Activated CD4-positive, alpha-beta T cell treated with anti-CD3 and anti-CD28 coated beads, Interleukin-2, amount 10 ng/mL, durations not matched to agents 24 days and 14 days (primary cell): ENCODE measurements around the gene ADORA2A. TPM values are rescaled to one million over a fixed set of nuclear protein-coding genes. Genes with fewer than 3 reads are reported as not detected.

ENCODE experiments used
- DNase-seq: peaks from one replicate; pipeline ENCODE4 v3.0.0; 2022
- H3K27ac Mint-ChIP-seq: one replicate; pipeline ENCODE4 v1.8.0; 2022; ENCODE audit warnings: mild to moderate bottlenecking, mixed read lengths
- H3K27me3 Mint-ChIP-seq: one replicate; pipeline ENCODE4 v1.8.0; 2022; ENCODE audit warnings: mixed read lengths
- H3K36me3 Mint-ChIP-seq: one replicate; pipeline ENCODE4 v1.8.0; 2022; ENCODE audit warnings: low read depth, mild to moderate bottlenecking, mixed read lengths
- H3K4me1 Mint-ChIP-seq: one replicate; pipeline ENCODE4 v1.8.0; 2021; ENCODE audit warnings: mixed read lengths
- H3K4me3 Mint-ChIP-seq: one replicate; pipeline ENCODE4 v1.8.0; 2022; ENCODE audit warnings: mild to moderate bottlenecking, moderate library complexity, mixed read lengths
- H3K9me3 Mint-ChIP-seq: one replicate; pipeline ENCODE4 v1.8.0; 2021; ENCODE audit warnings: mixed read lengths
- intact Hi-C: fragments of 100-400 bp; cut with micrococcal nuclease; formaldehyde crosslinking; loops from one replicate; pipeline ENCODE4 v1.15.1; 2023
- total RNA-seq: library from RNA; stranded (reverse); gene quantifications from 2 replicates; pipeline ENCODE4 v1.2.3, GENCODE V29; 2022

The ADORA2A gene
- total RNA-seq, 1 donor from 2014 or later: 36.2 TPM

DNA sequence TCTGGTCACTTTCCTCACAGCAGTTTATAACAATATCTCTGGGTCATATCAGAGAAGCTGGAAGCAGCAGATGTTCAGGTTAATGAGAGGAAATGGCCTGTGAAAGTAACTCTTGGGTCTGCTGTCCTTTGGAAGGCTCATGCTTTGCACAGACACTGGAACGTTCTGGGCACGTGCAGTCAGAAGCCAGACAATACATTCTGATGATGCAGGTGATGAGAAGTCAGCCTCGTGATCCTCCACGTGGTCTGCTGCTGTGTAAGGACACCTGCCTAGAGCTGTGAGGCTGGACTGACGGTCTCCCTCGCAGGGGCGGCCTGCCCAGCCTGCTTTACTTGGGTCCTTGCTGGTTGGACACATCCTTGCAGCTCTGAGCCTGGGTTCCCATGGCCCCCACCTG lies 18.8 kb upstream of the ADORA2A start:
- H3K4me1 Mint-ChIP-seq: peaks cover 32% of the 10 kb centered on the region
- no peaks in the 10 kb centered on the region for H3K9me3 Mint-ChIP-seq
- DNase-seq: no peak
- H3K27me3 Mint-ChIP-seq: no peaks in the 10 kb centered on the region
- intact Hi-C loops: no loop called here
- H3K27ac Mint-ChIP-seq: no peak overlapping the region
- peaks cover 10% of the 10 kb centered on the region for H3K36me3 Mint-ChIP-seq
- no peak overlapping the region for H3K4me3 Mint-ChIP-seq

DNA sequence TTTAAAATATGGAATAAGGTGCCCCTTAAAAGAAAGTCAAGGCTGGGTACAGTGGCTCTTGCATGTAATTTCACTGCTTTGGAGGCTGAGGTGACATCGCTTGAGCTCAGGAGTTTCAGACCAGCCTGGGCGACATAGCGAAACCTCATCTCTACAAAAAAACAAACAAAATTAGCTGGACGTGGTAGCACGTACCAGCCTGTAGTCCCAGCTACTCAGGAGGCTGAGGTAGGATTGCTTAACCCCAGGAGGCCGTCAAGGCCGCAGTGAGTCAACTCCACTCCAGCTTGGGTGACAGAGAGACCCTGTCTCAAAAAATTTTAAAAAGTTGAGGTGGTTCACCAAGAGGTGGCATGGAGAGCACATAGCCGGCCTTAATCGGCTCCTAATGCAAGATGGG lies 17.7 kb upstream of the ADORA2A start:
- Mint-ChIP-seq H3K9me3 (no peaks in the 10 kb centered on the region), H3K36me3 (peaks cover 6% of the 10 kb centered on the region), H3K27me3 (no peaks in the 10 kb centered on the region), H3K27ac (no peak overlapping the region), H3K4me1 (peaks cover 32% of the 10 kb centered on the region), H3K4me3 (no peak overlapping the region)
- intact Hi-C loops: no loop called here
- no peak for DNase-seq

DNA sequence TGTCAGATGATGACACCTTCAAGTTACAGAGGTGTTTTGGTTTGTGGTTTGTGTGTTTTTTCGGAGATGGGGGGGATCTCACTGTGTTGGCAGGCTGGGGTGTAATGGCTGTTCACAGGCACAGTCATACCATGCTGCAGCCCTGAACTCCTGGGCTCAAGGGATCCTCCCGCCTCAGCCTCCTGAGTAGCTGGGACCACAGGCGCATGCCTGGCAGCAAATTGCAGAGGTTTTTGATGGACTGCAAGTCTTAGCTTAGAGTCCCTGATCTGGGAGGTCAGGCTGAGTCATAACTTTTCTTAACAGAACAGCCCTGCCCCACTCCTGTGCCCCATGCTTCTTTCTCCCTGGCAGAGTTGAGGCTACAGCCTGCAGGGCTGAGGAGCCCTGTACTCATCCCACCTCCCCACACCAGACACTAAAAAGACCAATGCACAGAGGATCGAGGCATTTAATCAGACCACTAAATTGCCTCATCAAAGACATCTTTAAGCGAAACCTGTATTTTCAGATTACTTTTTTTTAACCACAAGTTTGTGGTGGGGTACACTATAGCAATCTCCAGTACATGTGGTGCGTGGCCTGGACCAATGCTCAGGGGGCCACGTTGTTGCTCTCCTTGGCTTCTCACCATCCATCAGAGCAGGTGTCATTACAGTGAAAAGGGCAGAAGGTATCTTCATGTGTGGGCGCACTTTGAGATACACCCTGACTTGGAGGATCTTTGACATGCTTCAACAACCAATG lies 17.1 kb upstream of the ADORA2A start:
- H3K4me3 Mint-ChIP-seq: no peak overlapping the region
- no peak for DNase-seq
- peaks cover 4% of the 10 kb centered on the region for H3K36me3 Mint-ChIP-seq
- H3K27me3 Mint-ChIP-seq: no peaks in the 10 kb centered on the region
- intact Hi-C loops: no loop called here
- H3K27ac Mint-ChIP-seq: peak overlapping the region; percentile 7
- no peaks in the 10 kb centered on the region for H3K9me3 Mint-ChIP-seq
- peaks cover 32% of the 10 kb centered on the region for H3K4me1 Mint-ChIP-seq

DNA sequence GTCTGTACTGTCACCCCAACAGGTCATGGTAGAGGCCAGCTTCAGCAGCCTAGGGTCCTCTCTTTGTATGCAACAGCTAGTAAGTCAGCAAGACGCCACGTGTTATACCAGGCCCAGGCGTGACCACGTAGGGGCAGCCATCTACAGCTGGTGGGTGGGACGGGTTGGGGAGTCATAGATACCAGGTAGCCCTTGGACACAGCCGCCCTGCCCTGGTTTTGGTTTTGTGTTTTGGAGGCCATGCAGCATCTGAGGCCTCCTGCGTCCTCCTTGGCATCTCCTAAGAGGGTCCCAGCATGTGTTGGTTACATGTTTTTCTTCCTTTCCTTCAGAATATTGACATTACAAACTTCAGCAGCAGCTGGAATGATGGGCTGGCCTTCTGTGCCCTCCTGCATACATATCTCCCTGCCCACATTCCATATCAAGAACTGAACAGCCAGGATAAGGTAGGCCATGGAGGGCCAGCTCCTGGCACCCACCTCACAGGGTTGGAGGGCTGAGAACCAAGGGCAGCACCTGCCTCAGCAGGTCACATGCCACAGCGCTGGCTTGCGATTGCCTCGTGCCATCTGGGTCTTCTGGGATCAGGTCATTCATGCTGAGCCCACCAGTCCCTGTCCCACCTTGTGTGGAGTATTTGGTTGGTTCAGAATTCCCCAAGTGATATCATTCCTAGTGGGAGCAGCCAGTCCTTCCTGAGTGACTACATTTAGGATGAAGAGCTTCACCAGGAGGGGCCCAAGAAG lies 16.0 kb upstream of the ADORA2A start:
- intact Hi-C loops: no loop called here
- DNase-seq: no peak
- H3K4me1 Mint-ChIP-seq: peaks cover 31% of the 10 kb centered on the region
- H3K4me3 Mint-ChIP-seq: no peak overlapping the region
- H3K27me3 Mint-ChIP-seq: no peaks in the 10 kb centered on the region
- H3K9me3 Mint-ChIP-seq: no peaks in the 10 kb centered on the region
- H3K36me3 Mint-ChIP-seq: peaks cover 4% of the 10 kb centered on the region
- no peak overlapping the region for H3K27ac Mint-ChIP-seq

DNA sequence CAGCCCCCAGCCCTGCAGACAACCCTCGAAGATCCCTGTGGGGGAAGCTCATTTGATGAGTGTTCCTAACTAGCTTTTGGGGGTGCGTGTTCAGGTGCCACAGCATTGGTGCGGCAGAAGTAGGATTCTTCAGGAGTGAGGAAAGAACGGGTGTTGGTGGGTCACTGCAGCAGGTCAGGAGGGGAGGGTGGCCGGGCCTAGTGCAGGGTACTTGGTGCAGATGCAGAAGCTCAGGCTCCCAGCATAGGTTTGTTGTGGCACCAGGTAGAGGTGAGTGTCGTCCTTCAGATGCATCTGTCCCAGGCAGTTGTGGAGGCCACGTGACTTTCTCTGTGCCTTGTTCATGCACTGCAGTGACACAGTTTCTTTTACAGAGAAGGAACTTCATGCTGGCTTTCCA lies 15.1 kb upstream of the ADORA2A start:
- Mint-ChIP-seq H3K4me1 (peaks cover 23% of the 10 kb centered on the region), H3K4me3 (no peak overlapping the region), H3K9me3 (no peaks in the 10 kb centered on the region), H3K36me3 (peaks cover 4% of the 10 kb centered on the region), H3K27ac (no peak overlapping the region), H3K27me3 (no peaks in the 10 kb centered on the region)
- intact Hi-C loops: no loop called here
- no peak for DNase-seq

DNA sequence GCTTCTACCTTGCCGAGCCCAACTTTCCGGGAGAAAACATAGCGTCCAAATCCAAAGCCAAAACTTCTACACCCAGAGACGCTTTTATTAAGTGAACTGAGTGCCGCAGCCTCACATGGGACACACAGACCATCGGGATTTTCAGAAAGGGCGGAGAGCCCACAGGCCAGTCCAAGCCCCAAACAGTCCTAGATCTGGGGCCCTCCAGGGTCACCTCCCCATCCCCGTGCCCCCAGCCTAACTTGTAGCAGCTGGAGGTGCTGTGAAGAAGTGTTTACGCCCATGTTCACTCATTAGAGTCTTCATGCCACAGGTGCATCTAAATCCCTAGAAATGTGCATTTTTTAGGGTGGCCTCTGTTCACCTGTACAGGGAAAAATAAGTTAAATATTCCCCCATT lies 14.1 kb upstream of the ADORA2A start:
- DNase-seq: no peak
- intact Hi-C loops: no loop called here
- H3K27me3 Mint-ChIP-seq: no peaks in the 10 kb centered on the region
- peaks cover 2% of the 10 kb centered on the region for H3K36me3 Mint-ChIP-seq
- H3K9me3 Mint-ChIP-seq: no peaks in the 10 kb centered on the region
- no peak overlapping the region for H3K27ac Mint-ChIP-seq
- H3K4me1 Mint-ChIP-seq: peaks cover 14% of the 10 kb centered on the region
- no peak overlapping the region for H3K4me3 Mint-ChIP-seq

DNA sequence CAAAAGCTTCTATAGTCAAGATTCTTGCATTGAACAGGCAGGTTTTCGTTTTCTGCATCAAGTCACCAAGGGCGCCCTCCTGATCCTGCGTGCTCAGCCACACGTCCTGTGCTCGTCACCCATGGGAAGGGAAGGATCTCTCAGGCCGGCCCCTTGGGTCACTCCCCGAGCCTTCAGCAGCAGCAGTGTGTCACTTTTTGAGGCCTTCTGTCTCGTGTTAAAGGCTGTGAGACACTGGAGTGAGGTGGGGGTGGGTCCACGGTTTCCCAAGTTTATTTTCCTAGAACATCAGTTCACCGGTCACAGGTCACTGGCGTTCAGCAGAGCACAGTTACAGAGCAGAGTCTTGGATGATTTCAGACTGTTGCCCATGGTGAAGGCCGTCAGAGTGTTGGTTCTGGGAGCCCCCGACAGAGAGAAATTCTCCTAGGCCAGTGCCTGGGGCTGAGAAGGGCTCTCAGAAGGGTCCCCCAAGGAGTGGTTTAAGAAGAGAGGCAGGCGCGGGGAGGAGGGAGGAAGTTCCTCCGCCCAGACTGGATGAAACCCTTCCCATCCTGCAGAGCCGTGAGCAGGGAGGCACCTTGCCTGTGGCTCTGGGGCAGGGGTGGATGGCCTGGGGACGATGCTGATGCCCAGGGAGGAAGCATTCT lies 13.5 kb upstream of the ADORA2A start:
- Mint-ChIP-seq H3K4me1 (peaks cover 14% of the 10 kb centered on the region), H3K27ac (no peak overlapping the region), H3K27me3 (no peaks in the 10 kb centered on the region), H3K4me3 (no peak overlapping the region), H3K36me3 (peaks cover 2% of the 10 kb centered on the region), H3K9me3 (no peaks in the 10 kb centered on the region)
- DNase-seq: no peak
- intact Hi-C loops: no loop called here

DNA sequence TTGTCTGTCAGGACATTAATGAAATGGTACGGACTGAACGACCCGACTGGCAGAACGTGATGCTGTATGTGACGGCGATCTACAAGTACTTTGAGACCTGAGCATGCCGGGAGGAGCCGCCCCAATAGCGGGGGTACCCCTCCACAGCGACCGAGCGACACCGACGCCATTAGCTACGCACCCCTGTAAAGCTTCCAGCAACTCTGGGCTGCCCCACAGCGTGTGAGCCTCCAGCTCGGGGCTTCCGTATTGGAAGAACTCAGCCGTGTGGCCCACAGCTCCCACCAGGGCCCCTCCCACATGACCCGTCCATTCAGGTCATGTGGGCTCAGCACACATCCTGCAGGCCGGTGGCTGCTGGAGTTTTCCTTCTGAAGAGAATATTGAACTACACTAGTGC lies 12.9 kb upstream of the ADORA2A start:
- DNase-seq: no peak
- Mint-ChIP-seq H3K27ac (no peak overlapping the region), H3K4me1 (peaks cover 12% of the 10 kb centered on the region), H3K36me3 (peaks cover 2% of the 10 kb centered on the region), H3K9me3 (no peaks in the 10 kb centered on the region), H3K27me3 (no peaks in the 10 kb centered on the region), H3K4me3 (no peak overlapping the region)
- intact Hi-C loops: no loop called here

DNA sequence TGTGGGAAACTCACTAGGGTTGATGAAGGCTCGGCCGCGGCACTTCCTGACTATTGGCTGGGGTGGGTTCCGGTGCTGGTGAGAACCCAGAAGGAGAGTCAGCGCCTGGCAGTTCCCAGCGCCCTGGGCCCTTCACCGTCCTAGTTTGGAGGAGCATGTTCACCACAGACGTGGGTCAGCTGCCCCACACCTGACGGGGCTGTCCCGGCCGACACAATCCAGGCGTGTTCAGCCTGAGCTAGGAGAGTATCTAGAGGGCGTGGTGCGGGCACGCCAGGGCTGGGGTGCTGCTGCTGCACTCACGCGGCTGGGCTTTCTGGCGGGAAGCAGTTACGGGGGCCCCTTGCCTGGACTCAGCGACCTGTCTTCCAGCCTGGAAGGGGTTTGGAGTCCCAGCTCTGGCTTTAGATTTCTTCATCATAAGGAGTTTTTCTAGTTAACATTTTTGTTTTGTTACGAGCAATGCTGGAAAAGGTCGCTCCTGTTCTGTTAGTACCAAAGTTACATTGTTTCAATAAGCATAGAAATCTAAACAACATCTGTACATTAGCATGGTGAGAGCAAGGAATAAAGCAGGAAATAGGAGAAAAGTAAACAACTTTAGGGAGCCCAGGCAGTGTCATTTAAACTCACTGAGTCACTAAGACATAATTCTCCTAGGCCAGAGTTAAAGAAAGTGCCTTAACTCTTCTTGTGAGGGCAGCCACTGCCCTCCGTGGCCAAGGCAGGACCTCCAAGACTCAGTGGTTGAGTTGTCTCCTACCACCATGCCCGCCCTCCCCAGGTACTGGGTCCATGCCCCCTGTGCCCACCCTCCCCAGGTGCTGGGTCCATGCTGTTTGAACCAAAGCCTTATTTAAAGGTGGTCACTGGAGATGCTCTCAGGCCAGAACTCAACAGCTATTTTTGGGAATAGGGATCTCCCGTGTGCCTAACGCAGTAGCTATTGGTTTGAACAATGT lies 12.1 kb upstream of the ADORA2A start:
- H3K27ac Mint-ChIP-seq: no peak overlapping the region
- H3K36me3 Mint-ChIP-seq: peaks cover 2% of the 10 kb centered on the region
- DNase-seq: no peak
- no peak overlapping the region for H3K4me3 Mint-ChIP-seq
- H3K9me3 Mint-ChIP-seq: no peaks in the 10 kb centered on the region
- H3K4me1 Mint-ChIP-seq: peaks cover 6% of the 10 kb centered on the region
- intact Hi-C loops: no loop called here
- no peaks in the 10 kb centered on the region for H3K27me3 Mint-ChIP-seq

DNA sequence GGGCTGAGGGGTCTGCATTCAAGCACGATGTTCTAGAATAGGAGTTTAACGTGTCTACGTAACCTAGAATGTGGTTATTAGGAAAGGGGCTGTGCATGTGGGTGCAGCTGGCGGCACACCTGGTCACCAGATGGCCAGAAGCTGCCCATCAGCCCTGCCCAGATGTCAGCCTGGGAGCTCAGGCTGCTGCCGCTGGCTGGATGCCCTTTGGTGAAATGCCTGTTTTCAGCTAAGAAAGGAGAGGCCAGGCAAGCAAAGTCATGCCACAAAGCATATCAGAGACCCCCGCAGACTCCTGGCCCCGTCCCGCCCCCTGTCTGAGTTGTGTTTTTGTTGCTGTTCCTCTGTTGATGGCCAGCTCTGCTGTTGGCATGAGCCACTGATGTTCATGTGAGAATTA lies 11.3 kb upstream of the ADORA2A start:
- peaks cover 2% of the 10 kb centered on the region for H3K36me3 Mint-ChIP-seq
- H3K9me3 Mint-ChIP-seq: no peaks in the 10 kb centered on the region
- H3K27me3 Mint-ChIP-seq: no peaks in the 10 kb centered on the region
- no peak for DNase-seq
- H3K4me1 Mint-ChIP-seq: peaks cover 2% of the 10 kb centered on the region
- no peak overlapping the region for H3K4me3 Mint-ChIP-seq
- H3K27ac Mint-ChIP-seq: no peak overlapping the region
- intact Hi-C loops: no loop called here

DNA sequence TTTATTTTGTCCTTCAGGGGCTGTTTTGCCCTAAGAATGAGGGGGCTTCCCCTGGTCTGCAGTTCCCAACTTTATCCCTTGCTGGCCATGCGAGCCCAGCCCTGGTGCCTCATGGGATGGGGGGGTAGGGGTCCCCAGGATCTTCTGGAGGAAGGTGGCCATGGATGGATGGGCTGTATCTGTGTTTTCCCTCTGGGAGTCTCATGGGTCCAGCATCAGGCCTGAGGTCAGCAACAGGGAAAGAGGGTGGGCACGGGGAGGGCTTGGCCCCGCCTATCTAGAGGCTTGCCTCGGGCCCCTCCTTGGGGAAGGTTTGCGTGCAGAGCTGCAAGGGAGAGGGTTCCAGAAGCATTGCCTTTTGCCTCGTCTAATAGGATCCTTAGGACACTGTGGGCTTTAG lies 10.8 kb upstream of the ADORA2A start:
- Mint-ChIP-seq H3K27me3 (no peaks in the 10 kb centered on the region), H3K27ac (peak overlapping the region; percentile 61), H3K4me3 (no peak overlapping the region), H3K36me3 (peaks cover 2% of the 10 kb centered on the region), H3K4me1 (peaks cover 2% of the 10 kb centered on the region), H3K9me3 (no peaks in the 10 kb centered on the region)
- intact Hi-C loops: no loop called here
- DNase-seq: no peak

DNA sequence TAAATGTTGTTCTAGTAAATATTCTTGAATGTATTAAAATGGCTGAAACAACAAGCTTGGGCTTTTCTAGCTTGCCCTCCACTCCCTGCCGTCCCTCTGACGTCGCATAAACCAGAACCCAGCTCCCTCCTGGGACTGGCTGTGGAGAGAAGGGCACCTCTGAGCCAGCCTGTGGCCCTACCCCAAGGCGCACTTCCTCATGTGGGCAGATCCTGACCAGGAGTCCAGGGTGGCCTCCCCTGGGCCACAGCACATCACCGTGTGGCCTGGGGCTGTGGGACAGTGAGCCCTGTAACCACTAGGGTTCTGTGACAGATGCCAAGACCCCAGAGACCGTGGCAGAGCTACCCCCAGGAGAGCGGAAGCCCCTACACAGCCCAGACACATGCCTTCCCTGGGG lies 10.2 kb upstream of the ADORA2A start:
- Mint-ChIP-seq H3K36me3 (peaks cover 2% of the 10 kb centered on the region), H3K4me3 (no peak overlapping the region), H3K27ac (no peak overlapping the region), H3K9me3 (no peaks in the 10 kb centered on the region), H3K27me3 (no peaks in the 10 kb centered on the region), H3K4me1 (peaks cover 2% of the 10 kb centered on the region)
- DNase-seq: no peak
- intact Hi-C loops: no loop called here

DNA sequence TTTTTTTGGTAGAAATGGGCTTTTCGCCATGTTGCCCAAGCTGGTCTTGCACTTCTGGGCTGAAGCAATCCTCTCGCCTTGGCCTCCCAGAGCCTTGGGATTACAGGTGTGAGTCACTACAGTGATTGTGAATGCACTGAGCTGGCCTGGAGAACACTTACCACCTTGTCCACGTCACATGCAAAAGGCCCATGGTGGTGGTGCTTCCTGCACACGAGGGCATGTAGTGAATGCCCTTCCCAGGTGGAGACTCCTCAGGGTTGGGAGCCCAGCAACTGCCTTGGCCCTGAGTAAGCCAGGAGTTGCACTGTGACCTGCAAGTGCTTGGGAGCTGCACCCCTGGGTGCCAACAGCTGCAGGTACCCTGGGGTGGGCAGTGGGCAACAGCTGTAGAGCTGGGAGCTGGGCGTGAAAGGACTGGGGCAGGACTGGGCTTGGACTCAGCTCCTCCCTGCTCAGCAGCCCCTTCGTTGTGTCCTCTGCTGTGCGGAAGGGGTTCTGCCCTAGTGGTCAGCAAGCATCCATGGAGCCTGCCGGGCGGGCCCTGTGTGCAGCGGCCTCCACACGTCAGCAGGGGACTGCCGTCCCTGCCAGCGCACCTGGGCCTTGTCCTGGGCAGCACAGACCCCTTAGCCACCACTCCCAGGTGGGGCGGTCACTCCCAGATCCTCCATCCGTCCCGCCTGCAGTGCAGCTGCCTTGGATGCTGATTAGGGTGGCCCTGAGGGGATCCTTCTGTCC lies 9.3 kb upstream of the ADORA2A start:
- Mint-ChIP-seq H3K4me1 (peaks cover 5% of the 10 kb centered on the region), H3K27ac (no peak overlapping the region), H3K27me3 (peaks cover 4% of the 10 kb centered on the region), H3K4me3 (no peak overlapping the region), H3K9me3 (no peaks in the 10 kb centered on the region), H3K36me3 (peaks cover 2% of the 10 kb centered on the region)
- intact Hi-C loops: no loop called here
- DNase-seq: no peak
